ENCODE measurements around the gene RALGPS1. TPM values are rescaled to one million over a fixed set of nuclear protein-coding genes. Genes with fewer than 3 reads are reported as not detected.

Gene RALGPS1
- total and polyA plus RNA-seq, 2 of the 8 experiments (the other 6 are each of a cell fraction or from before 2014, with no cell fraction given): 20.0 to 23.5 TPM

GRCh38 chr9:127176631-127177030, 262.0 kb downstream of the RALGPS1 start:
- H2AFZ ChIP-seq (ENCODE audit: low read length): no peak overlapping the region
- H4K8ac ChIP-seq (ENCODE audit: extremely low read depth, insufficient read depth, low read length): no peak overlapping the region
- H2BK15ac ChIP-seq (ENCODE audit: low read length): no peak overlapping the region
- H4K20me1 ChIP-seq (replicated peaks in 1 of 2; ENCODE audit: control insufficient read depth in 1 of 2, insufficient read depth in 2 of 2, low read length in 2 of 2): no peaks in the 10 kb centered on the region
- no peak overlapping the region; the same call in 1 of the 2 replicates for H2BK5ac ChIP-seq (ENCODE audit: low read depth, low read length)
- H2BK20ac ChIP-seq (ENCODE audit: low read length): no peak overlapping the region
- no peak overlapping the region for H2BK12ac ChIP-seq (ENCODE audit: low read depth, low read length)
- CTCF ChIA-PET (ENCODE audit: partially characterized antibody): interaction anchor here (0.8 to 1.1 kb wide), 2 partner anchors 17 to 122 kb away, joined by 3 read pairs; no protein-coding TSS in a partner anchor
- no peaks in the 10 kb centered on the region for H3K79me2 ChIP-seq (ENCODE audit: control insufficient read depth in 1 of 2, insufficient read depth in 2 of 2, low read length in 2 of 2)
- H3K56ac ChIP-seq (replicated peaks; ENCODE audit: insufficient read length, low read depth, low read length): no peak overlapping the region
- H3K4me3 ChIP-seq (ENCODE audit: extremely low read depth in 1 of 4, insufficient read depth in 2 of 4, low read depth in 3 of 4, low read length in 4 of 4): no peak overlapping the region
- no peaks in the 10 kb centered on the region for H3K23me2 ChIP-seq (ENCODE audit: low read depth, low read length)
- H3K4me2 ChIP-seq (ENCODE audit: insufficient read depth in 1 of 2, low read depth in 2 of 2, low read length in 2 of 2): no peak overlapping the region
- no peak overlapping the region for H4K5ac ChIP-seq (ENCODE audit: insufficient read length, low read depth, low read length)
- H3K23ac ChIP-seq (ENCODE audit: insufficient read length): no peak overlapping the region
- WGBS, 2 experiments (ENCODE audit: extremely low coverage in 1 of 2, insufficient coverage in 1 of 2, insufficient read length in 1 of 2, insufficient replicate concordance in 2 of 2, low coverage in 1 of 2, low lambda C conversion rate in 2 of 2, missing lambda C conversion rate in 1 of 2): 94% methylated on average over 3 of the region's 3 CpGs; no CpG with 5 or more reads in 1 of the 2 experiments
- no peaks in the 10 kb centered on the region for H3K9me3 ChIP-seq (ENCODE audit: insufficient read depth in 2 of 2, low read depth in 1 of 2, low read length in 1 of 2)
- H3K4me1 ChIP-seq (replicated peaks in 1 of 4; ENCODE audit: control insufficient read depth in 3 of 4, insufficient read depth in 4 of 4, low read length in 3 of 4): no peaks in the 10 kb centered on the region; a peak in 1 of 7 replicates
- H3K4ac ChIP-seq (replicated peaks; ENCODE audit: insufficient read length, low read depth, low read length): no peak overlapping the region
- no peak overlapping the region for H2BK120ac ChIP-seq (replicated peaks; ENCODE audit: low read depth, low read length)
- no peak overlapping the region for H3K14ac ChIP-seq (ENCODE audit: insufficient read length)
- H3K27me3 ChIP-seq (replicated peaks in 1 of 4; ENCODE audit: control insufficient read depth in 3 of 4, extremely low read depth in 1 of 4, insufficient read depth in 3 of 4, low read length in 3 of 4): no peaks in the 10 kb centered on the region
- POLR2A ChIA-PET (ENCODE audit: partially characterized antibody): interaction anchor here (1.2 kb wide), 1 partner anchor 273 kb away, joined by 3 read pairs; no protein-coding TSS in a partner anchor
- no peak overlapping the region for H3K18ac ChIP-seq (ENCODE audit: extremely low read depth, low read length)
- no peak overlapping the region for H2AK5ac ChIP-seq (ENCODE audit: low read depth, low read length)
- H4K91ac ChIP-seq (replicated peaks; ENCODE audit: insufficient read length, low read length): no peak overlapping the region
- no peak for FAIRE-seq
- no peak overlapping the region for H3K27ac ChIP-seq (ENCODE audit: low read depth, low read length)
- H3K79me1 ChIP-seq (ENCODE audit: low read depth, low read length): no peaks in the 10 kb centered on the region; the same call in 1 of the 2 replicates
- no peaks in the 10 kb centered on the region for H3K36me3 ChIP-seq (ENCODE audit: control insufficient read depth in 2 of 4, insufficient read depth in 4 of 4, low read length in 3 of 4)
- H3K9ac ChIP-seq (replicated peaks in 1 of 4; ENCODE audit: extremely low read depth in 1 of 4, low read depth in 3 of 4, low read length in 3 of 4): no peak overlapping the region
- no peak for DNase-seq (ENCODE audit: low read depth in 1 of 2, low spot score in 2 of 2)
- TF ChIP-seq ATF2 (IDR thresholded peaks at IDR 0.05; ENCODE audit: low read length): no peak

Data from H1 (cell line).